Vagina (tissue), 2 donors: Measurements from ENCODE around the gene CNTRL.

ENCODE experiments used
- CTCF ChIP-seq, 3 experiments: fragments of 450-650 bp in 2 of 3; fragments of 200-600 bp in 1 of 3; sonication (generic) in 1 of 3; IDR thresholded peaks; one replicate each; pipeline ENCODE4 v1.5.1; 2017 to 2019; ENCODE audit warnings: antibody characterized with exemption in 3 of 3, mild to moderate bottlenecking in 2 of 3, moderate library complexity in 2 of 3
- POLR2A ChIP-seq, 2 donors: fragments of 450-650 bp; IDR thresholded peaks; one replicate each; pipeline ENCODE4 v1.6.1; 2017; ENCODE audit warnings: antibody characterized with exemption in 2 of 2, mild to moderate bottlenecking in 2 of 2, moderate library complexity in 2 of 2

DNA sequence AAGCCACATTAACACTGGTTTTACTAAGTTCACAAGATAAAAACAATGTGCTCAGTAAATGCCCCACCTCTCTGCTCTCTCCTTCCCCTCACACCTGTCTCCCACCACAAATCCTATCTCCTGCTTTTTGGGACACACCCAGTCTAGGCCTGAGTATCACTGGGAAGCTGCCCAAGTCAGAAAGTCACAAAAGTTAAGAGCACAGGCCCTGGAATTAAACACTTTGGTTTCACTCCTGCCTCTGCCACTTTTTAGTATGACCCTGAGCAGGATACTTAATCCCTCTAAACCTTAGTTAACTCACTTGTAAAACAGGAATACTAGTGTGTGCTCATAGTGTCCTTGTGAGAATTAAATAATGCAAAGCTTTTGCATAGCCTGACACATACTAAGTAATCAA lies 36.0 kb upstream of the CNTRL start:
- TF ChIP-seq CTCF (IDR thresholded peaks at IDR 0.05), result no peak
- TF ChIP-seq POLR2A (IDR thresholded peaks at IDR 0.05), result no peak
